BLaER1 (cell line): ENCODE results near the gene SLC12A6.

ENCODE experiments used
- H3K27ac ChIP-seq: shearing (Covaris generic); formaldehyde crosslinking; 2 replicates; pipeline ENCODE4 v1.8.1; 2022
- H3K27me3 ChIP-seq: shearing (Covaris generic); formaldehyde crosslinking; 2 replicates; pipeline ENCODE4 v1.8.1; 2022
- H3K36me3 ChIP-seq: shearing (Covaris generic); formaldehyde crosslinking; 2 replicates; pipeline ENCODE4 v1.8.1; 2022
- H3K4me1 ChIP-seq: shearing (Covaris generic); formaldehyde crosslinking; 2 replicates; pipeline ENCODE4 v1.8.1; 2022
- H3K4me2 ChIP-seq: shearing (Covaris generic); formaldehyde crosslinking; 2 replicates; pipeline ENCODE4 v1.8.1; 2022
- H3K4me3 ChIP-seq: shearing (Covaris generic); formaldehyde crosslinking; 2 replicates; pipeline ENCODE4 v1.8.1; 2022
- H3K9ac ChIP-seq: shearing (Covaris generic); formaldehyde crosslinking; 2 replicates; pipeline ENCODE4 v1.8.1; 2022
- H3K9me3 ChIP-seq: shearing (Covaris generic); formaldehyde crosslinking; 2 replicates; pipeline ENCODE4 v1.8.1; 2022
- H4K20me1 ChIP-seq: shearing (Covaris generic); formaldehyde crosslinking; 2 replicates; pipeline ENCODE4 v1.8.1; 2022
- Cebpa-rat ChIP-seq: shearing (Covaris generic); IDR thresholded peaks from 2 replicates; pipeline ENCODE4 v1.8.1; 2022

SLC12A6 gene

GRCh38 chr15:34188711-34189110 is 148.9 kb downstream of the SLC12A6 start:
- no peak overlapping the region for H3K4me2 ChIP-seq
- peaks cover 59% of the 10 kb centered on the region for H3K36me3 ChIP-seq
- H3K9ac ChIP-seq: no peak overlapping the region
- H3K27ac ChIP-seq: no peak overlapping the region
- peaks cover 54% of the 10 kb centered on the region for H3K9me3 ChIP-seq
- no peaks in the 10 kb centered on the region for H3K27me3 ChIP-seq
- H3K4me3 ChIP-seq: no peak overlapping the region
- no peak for TF ChIP-seq Cebpa-rat
- H3K4me1 ChIP-seq: no peaks in the 10 kb centered on the region
- H4K20me1 ChIP-seq: peaks cover 7% of the 10 kb centered on the region; the same call in 1 of the 2 replicates

GRCh38 chr15:34185666-34186065 is 151.9 kb downstream of the SLC12A6 start:
- no peaks in the 10 kb centered on the region for H3K4me1 ChIP-seq
- no peak overlapping the region for H3K27ac ChIP-seq

GRCh38 chr15:34182942-34183341 is 154.6 kb downstream of the SLC12A6 start:
- H3K27me3 ChIP-seq: no peaks in the 10 kb centered on the region
- H3K4me2 ChIP-seq: no peak overlapping the region
- H3K9me3 ChIP-seq: peaks cover 38% of the 10 kb centered on the region
- no peaks in the 10 kb centered on the region for H3K4me1 ChIP-seq
- peaks cover 42% of the 10 kb centered on the region for H3K36me3 ChIP-seq
- no peak overlapping the region for H3K27ac ChIP-seq
- no peak overlapping the region for H3K9ac ChIP-seq
- peaks cover 13% of the 10 kb centered on the region; the same call in 1 of the 2 replicates for H4K20me1 ChIP-seq
- no peak for TF ChIP-seq Cebpa-rat
- no peak overlapping the region for H3K4me3 ChIP-seq

More at GRCh38 chr15:34185666-34186065, 151.9 kb downstream of the SLC12A6 start:
- no peak overlapping the region for H3K4me2 ChIP-seq
- H4K20me1 ChIP-seq: peaks cover 13% of the 10 kb centered on the region; the same call in 1 of the 2 replicates
- no peak overlapping the region for H3K4me3 ChIP-seq
- peaks cover 48% of the 10 kb centered on the region for H3K36me3 ChIP-seq
- H3K9ac ChIP-seq: no peak overlapping the region
- H3K27me3 ChIP-seq: no peaks in the 10 kb centered on the region
- H3K9me3 ChIP-seq: peaks cover 47% of the 10 kb centered on the region
- TF ChIP-seq Cebpa-rat: no peak
